Muscle of back (tissue), 11 donors: ENCODE results near the gene EEF1AKMT4. TPM values are rescaled to one million over a fixed set of nuclear protein-coding genes. Genes with fewer than 3 reads are reported as not detected.
"Not testable (repeated sequence)": the region's sequence is repeated elsewhere in the genome, so short reads cannot be mapped to it uniquely, and the experiment has no call there.

Source experiments
- DNase-seq, 3 donors: peaks; one replicate each; pipeline versions ENCODE4 v3.0.0 to v3.0.0-alpha.2; 2013
- polyA plus RNA-seq, 10 donors: library from polyadenylated mRNA; unstranded; fragments of 120-200 nt; gene quantifications; one replicate each; pipeline ENCODE4 v1.2.1, GENCODE V29; 2013; ENCODE audit not compliant: insufficient read length in 10 of 10

EEF1AKMT4 gene
- polyA plus RNA-seq, 10 donors: 0.67 to 2.3 (median 1.5) TPM

DNA sequence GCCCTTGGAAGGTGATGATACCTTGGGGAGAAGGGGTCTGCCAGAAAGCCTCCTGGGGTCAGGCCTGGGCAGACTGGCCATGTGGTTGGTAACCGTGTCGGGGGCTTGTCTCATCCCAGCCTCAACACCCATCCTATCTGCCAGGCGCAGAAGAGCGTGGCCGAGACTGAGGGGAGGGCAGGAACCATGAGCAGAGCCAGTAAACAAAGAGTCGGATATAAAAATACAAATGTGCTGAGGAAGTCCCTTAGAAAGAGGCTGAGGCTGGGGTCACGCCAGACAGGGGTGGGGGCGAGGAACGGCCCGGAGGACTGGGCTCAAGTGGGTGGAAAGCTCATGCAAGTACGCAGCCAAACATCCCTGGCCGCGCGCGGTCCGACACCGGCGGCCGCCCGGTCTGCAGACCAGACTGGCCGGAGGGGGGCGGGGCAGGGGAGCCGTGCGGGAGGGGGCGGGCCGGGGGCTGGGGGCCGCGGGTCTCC lies 10.0 kb downstream of the EEF1AKMT4 start:
- DNase-seq: no peak

DNA sequence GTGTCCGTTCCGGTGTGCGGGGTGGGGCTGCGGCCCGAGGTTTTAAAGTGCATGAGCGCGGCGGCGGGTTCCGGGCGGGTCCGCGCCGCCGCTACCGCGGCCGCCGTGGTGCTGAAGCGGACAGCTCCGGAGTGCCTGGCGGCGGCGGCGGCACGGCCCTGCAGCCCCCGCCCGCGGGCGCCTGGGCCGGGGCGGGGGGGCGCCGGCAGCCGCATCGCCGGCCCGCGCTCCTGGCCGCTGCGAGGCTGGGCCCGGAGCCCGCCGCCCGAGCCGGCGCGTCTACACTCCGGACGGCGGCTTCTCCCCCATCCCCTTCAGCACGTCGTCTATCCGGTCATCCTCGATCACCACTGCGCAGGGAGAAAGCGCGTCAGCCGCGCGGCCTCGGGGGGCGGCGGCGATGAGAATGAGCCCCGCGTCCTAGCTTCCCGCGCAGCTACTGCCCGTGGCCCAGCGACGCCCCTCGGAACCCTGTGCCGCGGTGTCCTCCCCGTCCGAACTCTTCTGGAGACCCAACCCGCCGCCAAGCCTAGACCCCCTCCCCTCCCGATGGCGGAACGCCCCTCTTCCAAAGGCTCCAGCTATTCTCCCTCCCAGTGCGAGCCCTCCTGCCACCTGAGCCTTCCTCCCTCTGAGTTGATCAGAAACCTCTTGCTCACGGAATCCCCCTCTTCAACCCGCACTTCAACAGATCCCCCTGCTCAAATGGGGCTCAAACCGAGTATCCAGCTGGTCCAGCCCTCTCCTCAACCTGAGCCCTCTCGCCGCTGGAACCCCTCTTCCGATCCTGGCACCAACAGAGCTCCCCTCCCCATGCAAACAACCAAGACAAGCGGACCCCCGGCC lies 10.6 kb downstream of the EEF1AKMT4 start:
- peak in 2 of 3 donors; percentile 42 to 62 for DNase-seq

DNA sequence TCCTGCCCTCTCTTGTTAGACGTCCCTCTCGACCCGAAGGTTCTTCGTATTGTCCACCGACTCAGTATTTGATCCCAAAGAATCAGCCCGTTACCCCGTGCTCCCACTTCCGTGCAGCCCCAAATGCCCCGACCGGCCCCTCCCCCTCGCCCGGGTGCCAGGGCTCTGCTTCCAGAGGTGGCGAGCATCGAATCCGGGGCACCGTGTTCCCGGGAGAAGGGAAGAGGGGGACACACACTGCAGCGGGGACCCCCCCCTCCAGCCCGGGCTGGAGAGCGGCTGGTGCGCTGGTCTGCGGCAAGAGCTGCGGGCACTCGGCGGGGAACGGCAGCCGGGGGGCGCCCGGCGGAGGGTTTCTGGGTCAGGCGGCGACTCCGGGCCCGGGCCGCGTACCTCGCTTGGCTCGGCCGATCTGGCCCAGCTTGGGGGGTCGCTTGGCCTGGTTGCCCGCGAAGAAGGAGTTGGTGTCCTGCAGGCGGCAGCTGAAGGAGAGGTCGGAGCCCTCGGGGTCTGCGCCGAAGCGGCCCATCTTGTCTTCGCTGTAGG lies 11.3 kb downstream of the EEF1AKMT4 start:
- no peak for DNase-seq

DNA sequence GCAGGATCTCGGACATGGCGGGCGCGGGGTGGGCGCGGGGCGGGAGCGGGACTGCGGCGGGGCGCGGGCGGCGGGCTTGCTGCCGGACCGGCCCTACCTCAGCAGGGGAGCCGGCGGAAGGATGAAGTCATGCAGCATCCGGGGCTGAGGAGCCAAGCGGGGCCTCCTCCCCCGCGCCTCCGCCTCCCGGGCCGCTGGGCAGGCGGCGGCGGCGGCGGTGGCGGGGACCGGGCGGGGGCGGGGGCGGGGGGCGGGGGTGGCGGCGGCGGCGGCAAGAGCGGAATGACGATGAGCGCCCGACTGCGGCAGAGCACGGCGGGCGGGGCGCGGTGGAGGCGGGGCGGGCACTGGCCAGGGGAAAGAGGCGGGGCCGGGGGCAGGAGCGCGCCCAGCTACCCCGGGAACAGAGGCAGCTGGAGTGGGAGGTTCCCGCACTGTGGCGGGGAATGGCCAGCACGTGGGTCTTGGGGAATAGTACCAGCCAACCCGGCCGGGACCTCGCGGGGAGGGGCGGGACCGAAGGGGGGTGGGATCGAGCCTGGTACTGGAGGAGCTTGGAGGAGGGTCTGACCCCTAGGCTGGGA lies 11.9 kb downstream of the EEF1AKMT4 start, which contains the start of gene CAMK2N2:
Gene CAMK2N2 (minus strand): TSS at position 284 of the 584 bp plus-strand sequence. CDS start 268 bp downstream, at position 16.
- no peak for DNase-seq

DNA sequence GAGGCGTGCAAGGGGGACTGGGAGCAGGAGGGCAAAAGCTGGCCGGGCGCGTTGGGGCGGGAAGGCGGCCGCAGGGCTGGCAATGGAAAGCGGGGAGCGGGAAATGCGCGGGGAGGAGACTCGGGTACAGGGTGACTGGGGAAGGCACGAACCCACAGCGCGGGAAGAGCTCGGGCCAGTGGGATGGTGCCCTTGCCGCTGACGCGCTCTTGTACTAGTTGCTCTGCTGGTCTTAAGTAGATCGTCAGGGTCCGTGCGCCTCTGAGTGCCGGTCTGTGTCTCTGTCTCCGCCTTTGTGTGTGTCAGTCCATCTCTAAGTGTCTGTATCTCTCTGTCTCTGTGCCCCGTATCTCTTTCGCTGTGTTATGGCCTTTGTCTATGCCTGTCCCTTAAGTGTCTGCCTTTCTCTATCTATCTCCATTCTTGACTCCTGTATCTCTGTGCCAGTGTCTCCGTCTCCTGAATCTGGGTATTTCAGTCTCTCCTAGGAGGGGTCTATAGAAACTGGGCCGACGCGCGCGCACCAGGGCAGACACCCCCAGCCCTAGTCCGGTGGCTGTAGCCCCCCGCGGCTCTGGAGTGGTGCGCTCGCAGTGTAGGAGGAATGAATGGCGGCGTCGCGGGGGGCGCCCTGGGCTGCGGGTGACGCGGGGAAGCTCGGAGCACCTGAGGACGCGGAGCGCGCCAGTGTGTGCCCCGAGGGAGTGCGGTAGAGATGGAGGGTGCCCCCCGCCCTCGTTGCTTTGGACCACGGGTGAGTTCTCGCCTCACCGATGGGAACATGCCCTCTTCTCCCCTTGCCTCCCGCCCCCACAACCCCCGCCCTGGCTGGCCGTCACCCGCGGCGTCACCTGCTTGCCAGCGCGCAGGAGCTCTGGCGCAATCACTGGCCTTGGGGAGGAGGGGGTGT lies 12.6 kb downstream of the EEF1AKMT4 start:
- no peak for DNase-seq

DNA sequence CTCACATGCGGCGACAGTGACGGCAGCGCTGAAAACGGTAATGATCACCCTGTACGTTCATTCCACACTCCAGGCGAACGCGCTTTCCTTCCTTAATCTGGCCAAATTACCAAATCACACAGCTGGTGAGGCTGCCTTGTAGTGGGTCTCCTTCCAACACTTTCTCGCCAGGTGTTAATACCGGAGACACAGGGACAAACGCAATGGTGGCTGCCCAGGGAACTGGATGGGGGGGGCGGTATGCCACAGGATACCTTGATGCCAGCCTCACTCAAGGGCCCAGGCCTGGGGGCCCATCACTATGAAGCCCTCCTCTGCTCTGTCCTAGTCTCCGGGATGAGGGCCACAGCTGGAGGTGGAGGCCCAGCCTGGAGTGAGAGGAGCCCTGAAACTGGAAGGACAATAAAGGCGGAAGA lies 13.3 kb downstream of the EEF1AKMT4 start:
- no peak for DNase-seq

DNA sequence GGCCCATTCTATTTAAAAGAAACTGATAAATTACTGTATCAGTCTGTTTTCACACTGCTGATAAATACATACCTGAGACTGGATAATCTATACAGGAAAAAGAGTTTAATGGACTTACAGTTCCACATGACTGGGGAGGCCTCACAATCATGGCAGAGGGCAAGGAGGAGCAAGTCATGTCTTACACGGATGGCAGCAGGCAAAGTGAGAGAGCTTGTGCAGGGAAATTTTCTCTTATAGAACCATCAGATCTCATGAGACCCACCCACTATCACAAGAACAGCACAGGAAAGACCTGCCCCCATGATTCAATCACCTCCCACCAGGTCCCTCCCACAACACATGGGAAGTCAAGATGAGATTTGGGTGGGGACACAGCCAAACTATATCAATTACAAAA lies 17.8 kb downstream of the EEF1AKMT4 start:
- DNase-seq: not testable (repeated sequence)

DNA sequence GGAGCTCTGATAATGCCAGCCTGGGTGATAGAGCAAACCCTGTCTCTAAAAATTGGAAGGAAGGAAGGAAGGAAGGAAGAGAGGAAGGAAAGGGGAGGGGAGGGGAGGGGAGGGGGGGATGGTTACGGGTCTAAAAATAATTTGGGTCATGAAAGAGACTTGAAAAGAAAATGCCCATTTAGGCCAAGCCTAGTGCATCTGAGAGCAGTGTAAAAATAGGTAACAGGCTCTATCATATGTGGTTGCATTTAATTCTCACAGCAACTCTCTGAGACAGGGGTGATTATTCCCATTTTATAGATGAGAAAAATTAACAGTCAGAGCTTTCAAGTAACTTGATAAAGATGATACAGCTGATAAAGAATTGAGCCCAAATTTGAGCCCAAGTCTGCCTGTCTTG lies 22.8 kb downstream of the EEF1AKMT4 start:
- no peak for DNase-seq

DNA sequence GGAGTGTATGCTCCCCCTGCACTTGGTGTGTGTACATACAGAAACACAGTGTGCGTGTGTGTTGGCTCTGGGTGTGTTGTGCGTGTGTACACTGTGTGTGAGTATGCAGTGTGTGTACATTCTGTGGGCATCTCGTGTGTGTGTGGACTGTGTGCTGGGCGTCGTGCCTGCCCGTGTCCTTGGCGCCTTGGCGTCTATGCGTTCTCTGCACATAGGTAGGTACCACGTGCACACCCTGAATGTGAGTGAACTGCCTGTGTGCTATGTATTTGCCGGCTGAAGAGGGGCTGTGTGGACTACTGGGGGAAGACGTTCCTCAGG lies 25.9 kb downstream of the EEF1AKMT4 start:
- DNase-seq: no peak

DNA sequence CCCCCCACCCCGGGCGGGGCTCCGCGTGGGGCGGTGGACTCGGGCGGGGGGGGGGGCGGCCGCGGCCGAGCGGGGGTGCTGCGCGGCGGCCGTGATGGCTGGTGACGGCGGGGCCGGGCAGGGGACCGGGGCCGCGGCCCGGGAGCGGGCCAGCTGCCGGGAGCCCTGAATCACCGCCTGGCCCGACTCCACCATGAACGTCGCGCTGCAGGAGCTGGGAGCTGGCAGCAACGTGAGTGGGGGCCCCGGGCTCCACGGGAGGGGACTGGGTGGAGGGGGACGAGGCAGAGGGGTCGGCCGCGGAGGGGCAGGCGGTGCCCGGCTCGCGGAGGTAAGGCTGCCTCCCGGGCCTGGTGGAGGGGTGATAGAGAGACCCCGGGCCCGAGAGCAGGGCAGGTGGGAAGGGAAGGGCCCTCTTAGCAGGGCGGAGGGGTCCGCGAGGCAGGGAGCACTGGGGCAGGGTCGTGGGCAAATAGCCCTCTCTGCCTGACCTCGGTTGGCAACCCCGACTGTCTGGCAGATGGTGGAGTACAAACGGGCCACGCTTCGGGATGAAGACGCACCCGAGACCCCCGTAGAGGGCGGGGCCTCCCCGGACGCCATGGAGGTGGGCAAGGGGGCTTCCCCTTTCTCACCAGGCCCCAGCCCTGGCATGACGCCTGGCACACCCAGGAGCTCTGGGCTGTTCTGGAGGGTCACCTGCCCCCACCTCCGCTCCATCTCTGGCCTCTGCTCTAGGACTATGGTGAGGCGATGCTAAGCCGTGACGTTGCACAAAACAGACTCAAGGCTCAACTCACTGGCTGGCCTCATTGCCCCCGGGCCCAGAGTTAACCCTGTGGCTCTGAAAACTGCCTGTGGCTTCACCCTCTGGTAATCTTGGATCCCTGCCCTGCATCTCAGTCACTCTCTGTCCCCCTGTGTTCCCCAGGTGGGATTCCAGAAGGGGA lies 26.8 kb downstream of the EEF1AKMT4 start, which contains the start of gene ECE2:
Gene ECE2 (plus strand): TSS at position 62 of the 950 bp plus-strand sequence. CDS start 132 bp downstream, at position 194.
- no peak for DNase-seq

DNA sequence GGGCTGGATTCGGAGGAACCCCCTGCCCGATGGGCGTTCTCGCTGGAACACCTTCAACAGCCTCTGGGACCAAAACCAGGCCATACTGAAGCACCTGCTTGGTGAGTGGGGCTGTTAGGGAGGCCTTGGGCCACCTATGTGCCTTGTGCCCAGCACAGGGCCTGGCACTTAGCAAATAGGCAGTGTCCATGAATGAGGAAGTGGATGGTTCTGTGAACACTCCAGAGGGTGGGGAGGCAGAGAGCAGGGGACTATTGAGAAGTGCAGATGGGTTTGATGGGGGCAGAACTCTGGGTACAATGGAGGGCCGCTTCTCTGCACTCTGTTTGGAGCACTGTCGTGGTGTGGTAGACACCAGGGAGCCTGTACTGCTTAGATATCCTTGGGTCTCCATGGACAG lies 27.9 kb downstream of the EEF1AKMT4 start:
- DNase-seq: no peak

DNA sequence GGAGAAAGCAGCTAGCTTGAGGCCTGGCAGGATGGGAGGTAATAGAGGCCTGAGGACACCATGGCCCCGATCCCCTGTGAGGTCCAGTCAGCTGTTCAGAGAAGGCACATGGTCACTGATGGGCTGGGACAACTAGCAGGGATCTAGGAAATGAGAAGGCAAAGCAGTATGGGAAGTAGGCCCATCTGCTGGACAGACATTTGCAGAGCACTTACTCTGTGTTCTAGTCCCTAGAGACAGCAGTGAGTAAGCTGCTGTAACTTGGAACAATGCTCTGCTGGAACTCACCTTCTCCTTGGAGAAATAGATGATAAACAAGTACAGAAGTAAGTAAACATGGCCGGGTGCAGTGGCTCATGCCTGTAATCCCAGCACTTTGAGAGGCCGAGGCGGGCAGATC lies 33.5 kb downstream of the EEF1AKMT4 start:
- DNase-seq: no peak

DNA sequence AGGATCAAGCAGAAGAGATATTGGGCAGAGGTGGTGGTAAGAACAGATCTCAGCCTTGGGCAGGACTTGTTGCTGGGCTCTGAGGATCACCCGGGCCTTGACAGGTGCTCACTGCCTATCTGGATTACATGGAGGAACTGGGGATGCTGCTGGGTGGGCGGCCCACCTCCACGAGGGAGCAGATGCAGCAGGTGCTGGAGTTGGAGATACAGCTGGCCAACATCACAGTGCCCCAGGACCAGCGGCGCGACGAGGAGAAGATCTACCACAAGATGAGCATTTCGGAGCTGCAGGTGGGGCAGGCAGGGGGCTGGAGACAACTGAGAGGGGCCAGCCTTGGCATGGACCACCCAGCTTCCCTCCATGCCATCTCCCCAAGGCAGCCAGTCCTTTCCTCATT lies 34.2 kb downstream of the EEF1AKMT4 start:
- DNase-seq: no peak

DNA sequence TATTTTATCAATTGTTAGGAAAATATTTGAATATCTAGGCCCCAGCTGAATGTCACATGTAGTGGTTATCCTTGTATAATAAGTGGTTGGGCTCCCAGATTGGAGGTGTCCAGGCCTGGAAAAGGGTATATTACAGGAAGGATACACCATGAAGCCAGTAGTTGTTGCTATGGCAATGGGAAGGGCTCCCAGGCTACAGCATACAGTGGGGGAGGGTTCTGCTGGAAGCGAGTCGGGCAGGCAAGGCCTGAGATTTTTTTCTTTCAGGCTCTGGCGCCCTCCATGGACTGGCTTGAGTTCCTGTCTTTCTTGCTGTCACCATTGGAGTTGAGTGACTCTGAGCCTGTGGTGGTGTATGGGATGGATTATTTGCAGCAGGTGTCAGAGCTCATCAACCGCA lies 35.2 kb downstream of the EEF1AKMT4 start:
- peak; percentile 62 to 90 (median 89) for DNase-seq

DNA sequence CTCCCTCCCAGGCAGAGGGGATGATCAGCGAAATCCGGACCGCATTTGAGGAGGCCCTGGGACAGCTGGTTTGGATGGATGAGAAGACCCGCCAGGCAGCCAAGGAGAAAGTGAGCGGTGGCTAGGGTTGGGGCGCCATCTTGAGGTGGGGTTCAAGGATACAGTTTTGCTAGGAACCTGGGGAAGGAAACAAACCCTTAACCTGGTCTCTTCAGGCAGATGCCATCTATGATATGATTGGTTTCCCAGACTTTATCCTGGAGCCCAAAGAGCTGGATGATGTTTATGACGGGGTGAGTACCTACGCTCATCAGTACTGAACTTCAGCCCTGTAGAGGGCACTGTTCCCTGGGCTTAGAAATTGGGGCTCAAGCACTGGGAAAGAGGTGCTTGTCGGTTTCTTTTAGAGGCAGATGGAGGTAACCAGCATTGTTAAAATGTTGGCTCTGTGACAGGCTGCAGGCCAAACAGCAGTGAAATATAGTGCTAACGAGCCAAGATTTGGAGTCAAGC lies 40.0 kb downstream of the EEF1AKMT4 start:
- peak in 2 of 3 donors; percentile 15 to 34 for DNase-seq

DNA sequence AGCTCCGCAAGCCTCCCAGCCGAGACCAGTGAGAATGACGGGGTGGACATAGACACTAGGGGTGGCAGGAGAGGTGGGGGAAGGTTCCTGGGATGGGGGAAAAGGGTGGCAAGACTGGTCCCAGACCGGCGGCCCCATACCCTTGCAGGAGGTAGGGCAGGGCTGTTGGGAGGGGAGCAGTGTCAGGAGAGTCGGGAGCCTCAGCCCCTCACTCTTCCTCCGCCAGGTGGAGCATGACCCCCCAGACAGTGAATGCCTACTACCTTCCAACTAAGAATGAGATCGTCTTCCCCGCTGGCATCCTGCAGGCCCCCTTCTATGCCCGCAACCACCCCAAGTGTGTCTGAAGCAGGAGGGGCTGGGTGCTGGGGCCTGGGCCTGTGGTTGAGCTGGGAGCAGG lies 40.9 kb downstream of the EEF1AKMT4 start:
- DNase-seq: no peak

DNA sequence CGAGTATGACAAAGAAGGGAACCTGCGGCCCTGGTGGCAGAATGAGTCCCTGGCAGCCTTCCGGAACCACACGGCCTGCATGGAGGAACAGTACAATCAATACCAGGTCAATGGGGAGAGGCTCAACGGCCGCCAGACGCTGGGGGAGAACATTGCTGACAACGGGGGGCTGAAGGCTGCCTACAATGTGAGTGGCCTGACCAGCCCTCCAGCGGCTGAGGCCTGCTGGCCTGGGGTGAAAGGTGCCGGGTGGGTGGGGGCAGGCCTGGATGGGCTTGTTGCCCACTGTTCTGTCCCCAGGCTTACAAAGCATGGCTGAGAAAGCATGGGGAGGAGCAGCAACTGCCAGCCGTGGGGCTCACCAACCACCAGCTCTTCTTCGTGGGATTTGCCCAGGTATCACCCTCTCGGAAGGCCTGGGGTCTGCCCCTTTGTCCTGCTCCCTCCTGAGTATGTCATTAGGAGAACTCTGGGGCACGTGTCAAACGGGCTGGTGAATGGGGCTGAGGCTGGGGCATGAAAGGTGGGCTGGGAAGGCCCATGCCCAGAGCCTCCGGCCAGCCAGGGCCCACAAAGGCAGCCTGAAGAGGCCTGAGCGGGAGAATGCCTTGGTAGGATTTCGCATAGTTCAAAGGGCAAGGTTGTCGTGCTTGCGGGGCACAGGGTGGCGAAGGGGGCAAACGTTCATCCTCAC lies 41.7 kb downstream of the EEF1AKMT4 start:
- no peak for DNase-seq

DNA sequence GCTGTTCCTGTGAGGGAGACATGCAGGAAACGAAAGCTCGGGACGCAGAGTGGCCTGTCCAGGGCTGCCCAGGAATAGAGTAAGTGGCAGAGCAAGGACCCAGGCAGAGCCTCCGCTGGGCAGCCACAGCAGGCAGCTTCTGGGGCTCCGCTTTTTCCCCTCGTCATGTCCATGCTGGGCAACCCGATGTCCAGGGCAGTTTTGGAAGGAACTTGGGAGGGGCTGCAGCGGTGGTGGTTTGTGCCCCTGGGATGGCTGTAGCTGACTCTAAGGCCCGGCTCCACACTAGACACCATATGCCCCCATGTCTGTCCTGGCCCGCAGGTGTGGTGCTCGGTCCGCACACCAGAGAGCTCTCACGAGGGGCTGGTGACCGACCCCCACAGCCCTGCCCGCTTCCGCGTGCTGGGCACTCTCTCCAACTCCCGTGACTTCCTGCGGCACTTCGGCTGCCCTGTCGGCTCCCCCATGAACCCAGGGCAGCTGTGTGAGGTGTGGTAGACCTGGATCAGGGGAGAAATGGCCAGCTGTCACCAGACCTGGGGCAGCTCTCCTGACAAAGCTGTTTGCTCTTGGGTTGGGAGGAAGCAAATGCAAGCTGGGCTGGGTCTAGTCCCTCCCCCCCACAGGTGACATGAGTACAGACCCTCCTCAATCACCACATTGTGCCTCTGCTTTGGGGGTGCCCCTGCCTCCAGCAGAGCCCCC lies 42.4 kb downstream of the EEF1AKMT4 start:
- no peak for DNase-seq

DNA sequence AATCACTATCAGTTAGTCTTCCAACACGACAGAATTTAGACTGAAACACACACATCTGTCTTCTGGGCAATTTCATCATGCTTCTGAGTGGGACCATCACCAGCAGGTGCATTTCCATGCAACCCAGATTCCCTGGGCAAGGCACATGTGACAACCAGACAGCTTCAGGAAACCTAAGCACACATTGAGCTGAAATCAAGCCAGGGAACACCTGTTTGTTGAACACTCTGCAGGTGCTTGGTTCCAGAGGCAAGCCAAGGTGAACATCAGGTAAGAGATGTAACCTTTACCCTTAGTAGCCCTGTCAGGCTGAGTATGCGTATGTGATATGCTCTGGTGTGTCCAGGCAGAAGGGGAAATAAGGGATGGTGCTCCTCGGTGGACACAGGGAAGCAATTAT lies 46.3 kb downstream of the EEF1AKMT4 start:
- no peak for DNase-seq
